Prostate gland (tissue), 2 donors: ENCODE measurements around the gene ARL9.
"Not testable (repeated sequence)": the region's sequence is repeated elsewhere in the genome, so short reads cannot be mapped to it uniquely, and the experiment has no call there.

Experiments
- POLR2A ChIP-seq: fragments of 450-650 bp; IDR thresholded peaks from one replicate; pipeline ENCODE4 v1.6.1; 2016; ENCODE audit warnings: antibody characterized with exemption, mild to moderate bottlenecking
- TF ChIP-seq, protein P1 (sequence below), 4 experiments: fragments of 200-600 bp in 2 of 4; fragments of 450-650 bp in 2 of 4; sonication (generic) in 2 of 4; IDR thresholded peaks; 1 replicate in 3 of 4; 2 replicates in 1 of 4; pipeline ENCODE4 v1.5.1; 2016 to 2019; ENCODE audit warnings: antibody characterized with exemption in 4 of 4, mild to moderate bottlenecking in 2 of 4, moderate library complexity in 2 of 4

DNA sequence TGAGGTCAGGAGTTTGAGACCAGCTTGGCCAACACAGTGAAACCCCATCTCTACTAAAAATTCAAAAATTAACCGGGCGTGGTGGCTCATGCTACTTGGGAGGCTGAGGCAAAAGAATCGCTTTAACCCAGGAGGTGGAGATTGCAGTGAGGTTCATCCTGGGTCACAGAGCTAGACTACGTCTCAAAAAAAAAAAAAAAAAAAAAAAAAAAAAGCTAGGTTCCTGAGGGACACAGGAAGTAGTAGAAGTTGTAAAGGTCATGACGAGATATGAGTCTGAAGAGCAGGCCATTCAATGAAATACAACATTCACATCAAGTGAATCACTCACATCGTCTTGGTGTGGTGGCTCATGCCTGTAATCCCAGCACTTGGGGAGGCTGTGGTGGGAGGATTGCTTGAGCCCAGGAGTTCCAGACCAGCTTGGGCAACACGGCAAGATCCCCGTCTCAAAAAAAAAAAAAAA lies 39.3 kb upstream of the ARL9 start:
- TF ChIP-seq POLR2A = not testable (repeated sequence)
- TF ChIP-seq, protein P1, sequence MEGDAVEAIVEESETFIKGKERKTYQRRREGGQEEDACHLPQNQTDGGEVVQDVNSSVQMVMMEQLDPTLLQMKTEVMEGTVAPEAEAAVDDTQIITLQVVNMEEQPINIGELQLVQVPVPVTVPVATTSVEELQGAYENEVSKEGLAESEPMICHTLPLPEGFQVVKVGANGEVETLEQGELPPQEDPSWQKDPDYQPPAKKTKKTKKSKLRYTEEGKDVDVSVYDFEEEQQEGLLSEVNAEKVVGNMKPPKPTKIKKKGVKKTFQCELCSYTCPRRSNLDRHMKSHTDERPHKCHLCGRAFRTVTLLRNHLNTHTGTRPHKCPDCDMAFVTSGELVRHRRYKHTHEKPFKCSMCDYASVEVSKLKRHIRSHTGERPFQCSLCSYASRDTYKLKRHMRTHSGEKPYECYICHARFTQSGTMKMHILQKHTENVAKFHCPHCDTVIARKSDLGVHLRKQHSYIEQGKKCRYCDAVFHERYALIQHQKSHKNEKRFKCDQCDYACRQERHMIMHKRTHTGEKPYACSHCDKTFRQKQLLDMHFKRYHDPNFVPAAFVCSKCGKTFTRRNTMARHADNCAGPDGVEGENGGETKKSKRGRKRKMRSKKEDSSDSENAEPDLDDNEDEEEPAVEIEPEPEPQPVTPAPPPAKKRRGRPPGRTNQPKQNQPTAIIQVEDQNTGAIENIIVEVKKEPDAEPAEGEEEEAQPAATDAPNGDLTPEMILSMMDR (IDR thresholded peaks at IDR 0.05) = not testable (repeated sequence)
